AG09319 (cell line): ENCODE results near the gene RNF123.

ENCODE experiments used
- DNase-seq: peaks from one replicate; pipeline ENCODE4 v3.0.0-alpha.2; 2010; ENCODE audit warnings: low read depth; ENCODE audit errors: extremely low read depth
- CTCF ChIP-seq: IDR thresholded peaks from 2 replicates; pipeline ENCODE4 v1.5.1; 2011; ENCODE audit warnings: low read depth, mild to moderate bottlenecking, inconsistent platforms, low read length, moderate library complexity

The RNF123 gene

GRCh38 chr3:49712631-49713317 lies 23.4 kb downstream of the RNF123 start:
- no peak for TF ChIP-seq CTCF
- no peak for DNase-seq

- no peak for TF ChIP-seq CTCF
- no peak for DNase-seq
Measured at GRCh38 chr3:49713336-49714105, 24.2 kb downstream of the RNF123 start.

- TF ChIP-seq CTCF, result no peak
- DNase-seq, result no peak
Measured at GRCh38 chr3:49714728-49715550, 25.6 kb downstream of the RNF123 start.

- TF ChIP-seq CTCF, result no peak
- DNase-seq, result no peak
Measured at GRCh38 chr3:49715611-49716121, 26.3 kb downstream of the RNF123 start.

GRCh38 chr3:49716169-49716568 lies 26.8 kb downstream of the RNF123 start:
- DNase-seq, result no peak
- no peak for TF ChIP-seq CTCF

- TF ChIP-seq CTCF, result no peak
- no peak for DNase-seq
Measured at GRCh38 chr3:49716691-49717210, 27.4 kb downstream of the RNF123 start.
